Activated CD4-positive, alpha-beta memory T cell treated with anti-CD3 and anti-CD28 coated beads, Interleukin-2, amount 10 ng/mL, durations not matched to agents 7 days and 5 days (primary cell): ENCODE results near the gene TBC1D22B. TPM values are rescaled to one million over a fixed set of nuclear protein-coding genes. Genes with fewer than 3 reads are reported as not detected.

Source experiments
- CTCF ChIA-PET: fragments of 350-600 bp; sonication (Branson Sonifier 250); formaldehyde crosslinking; loops from one replicate; lab custom pipeline; 2021; ENCODE audit warnings: antibody characterized with exemption, inconsistent platforms; lab: Charles Lee
- POLR2A ChIA-PET: fragments of 350-600 bp; sonication (Branson Sonifier 250); formaldehyde crosslinking; loops from one replicate; lab custom pipeline; 2021; ENCODE audit warnings: antibody characterized with exemption; lab: Charles Lee
- DNase-seq: peaks from one replicate; pipeline ENCODE4 v3.0.0-alpha.2; 2020
- H3K27ac Mint-ChIP-seq: one replicate; pipeline ENCODE4 v1.8.0; 2021; ENCODE audit warnings: mild to moderate bottlenecking, mixed read lengths
- H3K27me3 Mint-ChIP-seq: one replicate; pipeline ENCODE4 v1.8.0; 2021; ENCODE audit warnings: mixed read lengths
- H3K36me3 Mint-ChIP-seq: one replicate; pipeline ENCODE4 v1.8.0; 2021; ENCODE audit warnings: low read depth, mixed read lengths
- H3K4me1 Mint-ChIP-seq: one replicate; pipeline ENCODE4 v1.8.0; 2021; ENCODE audit warnings: mixed read lengths
- H3K4me3 Mint-ChIP-seq: one replicate; pipeline ENCODE4 v1.8.0; 2021; ENCODE audit warnings: mild to moderate bottlenecking, mixed read lengths
- H3K9me3 Mint-ChIP-seq: one replicate; pipeline ENCODE4 v1.8.0; 2021; ENCODE audit warnings: mixed read lengths
- total RNA-seq, 2 experiments: library from RNA; stranded (reverse); gene quantifications; one replicate each; pipeline ENCODE4 v1.2.3, GENCODE V29; 2021

Gene TBC1D22B
- total RNA-seq, 2 experiments from 2014 or later, result 16.5 TPM

DNA sequence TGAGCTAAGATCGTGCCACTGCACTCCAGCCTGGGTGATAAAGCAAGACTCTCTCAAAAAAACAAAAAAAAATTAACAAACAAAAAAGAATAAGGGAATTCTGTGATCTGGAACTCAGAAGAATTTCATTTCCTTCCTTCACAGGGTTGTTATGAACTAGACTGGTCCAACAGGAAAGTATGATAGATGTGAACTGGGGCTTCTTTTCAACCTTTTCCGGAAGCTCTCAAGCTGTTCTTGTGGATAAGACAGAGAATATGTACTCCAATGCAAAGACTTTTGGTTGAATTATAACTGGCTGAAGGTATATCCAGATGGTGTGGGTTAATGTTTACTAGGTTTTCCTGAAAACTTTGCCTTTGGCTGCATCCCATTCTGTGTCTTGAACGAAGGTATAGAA lies 101.5 kb downstream of the TBC1D22B start:
- H3K27me3 Mint-ChIP-seq, result no peaks in the 10 kb centered on the region
- peaks cover 16% of the 10 kb centered on the region for H3K4me1 Mint-ChIP-seq
- peaks cover 28% of the 10 kb centered on the region for H3K36me3 Mint-ChIP-seq
- no peak overlapping the region for H3K4me3 Mint-ChIP-seq
- DNase-seq, result no peak
- H3K9me3 Mint-ChIP-seq, result no peaks in the 10 kb centered on the region
- POLR2A ChIA-PET, result interaction anchor here (0.6 kb wide), 1 partner anchor 339 kb away, joined by 3 read pairs; the partner anchor contains the start of gene MDGA1
- H3K27ac Mint-ChIP-seq, result no peak overlapping the region
- CTCF ChIA-PET, result no interaction called here

DNA sequence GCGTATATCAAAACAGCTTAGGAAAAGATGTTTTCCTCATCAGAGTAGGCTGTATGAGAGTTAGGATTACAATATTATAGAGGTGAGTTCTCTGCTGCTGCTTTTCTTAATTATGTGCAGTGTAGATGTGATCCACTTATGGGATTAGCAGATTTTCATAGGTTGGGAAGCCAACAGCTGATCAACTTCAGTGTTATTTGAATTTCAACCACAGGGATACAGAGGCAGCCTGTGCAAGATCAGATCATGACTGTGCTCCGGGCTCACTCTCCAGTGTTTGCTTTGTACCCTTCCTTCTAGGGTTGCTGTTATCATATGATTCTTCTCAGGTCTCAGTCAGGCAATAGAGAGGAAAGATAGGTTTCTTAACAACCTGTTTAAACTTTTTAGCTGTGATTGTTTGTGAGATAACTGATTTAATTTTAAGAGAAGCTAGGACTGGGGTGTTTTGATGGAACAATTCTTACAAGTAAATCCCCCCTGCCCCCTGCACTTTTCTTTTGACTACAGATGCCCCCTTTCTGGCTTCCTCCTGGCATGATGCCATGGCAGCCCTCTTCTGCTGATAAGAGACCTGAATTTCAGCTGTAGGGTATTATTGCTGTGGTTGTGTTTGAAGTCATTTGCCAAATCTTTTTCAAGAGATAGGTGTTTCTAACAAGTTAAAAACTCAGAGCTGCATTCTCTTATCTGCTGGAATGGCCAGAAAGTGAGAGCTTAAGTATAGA lies 104.7 kb downstream of the TBC1D22B start:
- Mint-ChIP-seq H3K9me3 (no peaks in the 10 kb centered on the region), H3K27me3 (no peaks in the 10 kb centered on the region), H3K4me1 (no peaks in the 10 kb centered on the region), H3K36me3 (peaks cover 24% of the 10 kb centered on the region), H3K4me3 (no peak overlapping the region), H3K27ac (no peak overlapping the region)
- DNase-seq, result no peak
- ChIA-PET CTCF (interaction anchor here (1.1 to 1.4 kb wide), 2 partner anchors 37 to 48 kb away, joined by 3 to 4 read pairs; no protein-coding TSS in a partner anchor), POLR2A (interaction anchor here (1.4 kb wide), 1 partner anchor 8 kb away, joined by 4 read pairs; the partner anchor contains the start of gene RNF8)

DNA sequence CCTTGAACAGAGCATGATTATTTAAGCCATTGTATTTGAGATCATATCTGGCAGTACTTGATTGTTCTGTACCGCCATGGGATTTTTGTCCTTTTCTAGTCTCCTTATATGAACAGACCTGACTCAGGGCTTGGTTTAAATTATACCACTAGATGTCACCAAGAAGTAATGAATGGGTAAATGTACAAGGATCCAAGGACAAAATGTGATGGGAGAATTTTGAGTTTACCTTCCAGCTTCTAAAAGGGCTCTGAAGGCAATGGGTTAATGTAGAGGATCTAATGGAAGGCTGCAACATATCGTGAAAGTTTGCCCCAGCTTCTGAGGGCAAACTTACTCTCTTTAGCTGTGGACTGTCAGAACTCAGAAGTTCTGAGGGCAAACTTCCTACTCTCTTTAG lies 108.2 kb downstream of the TBC1D22B start:
- POLR2A ChIA-PET, result interaction anchor here (1.4 kb wide), 1 partner anchor 11 kb away, joined by 5 read pairs; the partner anchor contains the start of gene RNF8

DNA sequence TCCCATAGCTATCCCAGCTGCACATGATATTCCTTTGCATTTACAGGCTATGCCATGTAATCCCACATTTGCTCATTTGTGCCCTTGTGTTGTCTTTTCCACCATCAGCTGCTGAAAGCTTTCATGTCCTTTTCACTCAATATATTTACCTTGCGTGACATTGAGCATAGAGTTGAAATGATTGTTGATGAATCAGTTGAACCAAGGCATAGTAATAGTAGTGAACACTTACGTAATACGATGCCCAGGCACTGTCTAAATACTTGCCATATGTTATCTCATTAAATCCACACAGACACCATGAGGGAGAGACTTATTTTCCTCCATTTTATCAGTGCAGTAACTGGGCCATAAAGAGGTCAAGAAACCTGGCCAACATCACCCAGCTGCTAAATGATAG lies 109.3 kb downstream of the TBC1D22B start:
- H3K27ac Mint-ChIP-seq, result no peak overlapping the region
- H3K4me3 Mint-ChIP-seq, result no peak overlapping the region
- no peak for DNase-seq
- H3K9me3 Mint-ChIP-seq, result no peaks in the 10 kb centered on the region
- no peaks in the 10 kb centered on the region for H3K27me3 Mint-ChIP-seq
- ChIA-PET CTCF (interaction anchor here (1.6 to 1.9 kb wide), 3 partner anchors 10 to 349 kb away, joined by 3 to 5 read pairs (median 4); no protein-coding TSS in a partner anchor), POLR2A (interaction anchor here (1.0 kb wide), 1 partner anchor 17 kb away, joined by 3 read pairs; no protein-coding TSS in a partner anchor)
- H3K4me1 Mint-ChIP-seq, result peaks cover 9% of the 10 kb centered on the region
- H3K36me3 Mint-ChIP-seq, result peaks cover 37% of the 10 kb centered on the region

More for the DNA sequence above, 108.2 kb downstream of the TBC1D22B start:
- CTCF ChIA-PET, result interaction anchor here (0.9 to 1.9 kb wide), 5 partner anchors 9 to 348 kb away, joined by 3 to 5 read pairs (median 4); no protein-coding TSS in a partner anchor
- H3K36me3 Mint-ChIP-seq, result peaks cover 44% of the 10 kb centered on the region
- H3K27me3 Mint-ChIP-seq, result no peaks in the 10 kb centered on the region
- H3K9me3 Mint-ChIP-seq, result no peaks in the 10 kb centered on the region
- no peak for DNase-seq
- H3K27ac Mint-ChIP-seq, result no peak overlapping the region
- peaks cover 9% of the 10 kb centered on the region for H3K4me1 Mint-ChIP-seq
- no peak overlapping the region for H3K4me3 Mint-ChIP-seq

DNA sequence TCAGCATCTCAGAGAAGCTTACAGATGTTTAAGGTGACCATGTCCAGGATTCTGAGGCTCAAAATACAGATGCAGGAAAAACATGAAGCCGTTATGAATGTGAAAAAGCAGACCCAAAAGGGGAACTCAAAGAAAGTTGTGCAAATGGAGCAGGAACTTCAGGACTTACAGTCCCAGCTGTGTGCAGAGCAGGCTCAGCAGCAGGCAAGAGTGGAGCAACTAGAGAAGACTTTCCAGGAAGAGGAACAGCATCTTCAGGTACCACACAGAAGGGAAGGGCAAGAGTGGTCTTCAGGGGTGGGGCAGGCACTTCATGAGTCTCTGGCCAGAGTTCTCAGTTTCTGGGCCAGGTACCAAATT lies 111.4 kb downstream of the TBC1D22B start:
- Mint-ChIP-seq H3K4me3 (no peak overlapping the region), H3K36me3 (peaks cover 29% of the 10 kb centered on the region), H3K27me3 (no peaks in the 10 kb centered on the region), H3K9me3 (no peaks in the 10 kb centered on the region), H3K4me1 (peaks cover 9% of the 10 kb centered on the region), H3K27ac (no peak overlapping the region)
- DNase-seq, result no peak
- POLR2A ChIA-PET, result no interaction called here
- CTCF ChIA-PET, result interaction anchor here (1.9 kb wide), 1 partner anchor 43 kb away, joined by 5 read pairs; no protein-coding TSS in a partner anchor

DNA sequence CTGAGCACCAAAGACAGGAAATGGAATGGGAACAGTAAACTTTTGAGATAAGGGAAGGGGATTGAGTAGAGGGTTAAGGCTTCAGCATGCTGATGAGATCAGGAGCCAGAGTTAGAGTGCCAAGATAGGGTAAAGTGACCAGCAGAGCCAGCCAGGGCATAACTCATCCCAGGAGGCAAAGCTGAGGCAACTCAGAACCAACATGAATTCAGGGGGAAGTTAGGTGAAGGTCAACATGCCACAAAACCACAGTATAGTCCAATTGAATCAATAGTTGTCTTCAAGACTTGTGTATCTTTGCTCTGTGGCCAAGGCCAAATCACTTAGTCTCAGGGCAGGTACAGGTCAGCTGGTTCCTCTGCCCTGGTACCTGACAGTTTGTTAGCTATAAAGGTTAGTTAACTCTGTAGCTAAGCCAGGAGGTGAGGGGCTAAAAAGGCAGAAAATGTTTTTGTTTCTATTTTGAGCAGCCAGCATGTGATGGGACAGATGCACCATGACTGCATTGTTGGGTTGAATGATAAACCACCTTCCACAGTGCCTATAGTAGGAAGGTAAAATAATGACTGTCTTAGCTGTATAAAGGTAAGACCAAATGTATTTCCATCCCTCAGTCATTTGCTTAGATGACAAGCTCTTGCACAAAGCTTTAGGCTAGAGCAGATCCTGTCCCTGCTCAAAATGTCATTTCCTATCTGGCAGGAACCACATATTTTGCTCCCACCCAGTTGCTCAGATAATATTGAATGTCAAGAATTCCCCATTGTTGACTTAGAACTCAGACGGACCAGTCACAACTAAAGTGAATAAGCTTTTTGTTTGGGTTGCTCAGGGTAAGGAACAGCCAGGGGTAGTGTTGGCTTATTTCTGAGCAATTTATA lies 112.0 kb downstream of the TBC1D22B start:
- no peak for DNase-seq
- ChIA-PET POLR2A (interaction anchor here (0.6 kb wide), 1 partner anchor 146 kb away, joined by 4 read pairs; no protein-coding TSS in a partner anchor), CTCF (interaction anchor here (1.2 to 1.9 kb wide), 2 partner anchors 9 to 44 kb away, joined by 5 to 7 read pairs; no protein-coding TSS in a partner anchor)
- Mint-ChIP-seq H3K4me3 (no peak overlapping the region), H3K36me3 (peaks cover 28% of the 10 kb centered on the region), H3K27ac (no peak overlapping the region), H3K9me3 (no peaks in the 10 kb centered on the region), H3K4me1 (peaks cover 9% of the 10 kb centered on the region), H3K27me3 (no peaks in the 10 kb centered on the region)

DNA sequence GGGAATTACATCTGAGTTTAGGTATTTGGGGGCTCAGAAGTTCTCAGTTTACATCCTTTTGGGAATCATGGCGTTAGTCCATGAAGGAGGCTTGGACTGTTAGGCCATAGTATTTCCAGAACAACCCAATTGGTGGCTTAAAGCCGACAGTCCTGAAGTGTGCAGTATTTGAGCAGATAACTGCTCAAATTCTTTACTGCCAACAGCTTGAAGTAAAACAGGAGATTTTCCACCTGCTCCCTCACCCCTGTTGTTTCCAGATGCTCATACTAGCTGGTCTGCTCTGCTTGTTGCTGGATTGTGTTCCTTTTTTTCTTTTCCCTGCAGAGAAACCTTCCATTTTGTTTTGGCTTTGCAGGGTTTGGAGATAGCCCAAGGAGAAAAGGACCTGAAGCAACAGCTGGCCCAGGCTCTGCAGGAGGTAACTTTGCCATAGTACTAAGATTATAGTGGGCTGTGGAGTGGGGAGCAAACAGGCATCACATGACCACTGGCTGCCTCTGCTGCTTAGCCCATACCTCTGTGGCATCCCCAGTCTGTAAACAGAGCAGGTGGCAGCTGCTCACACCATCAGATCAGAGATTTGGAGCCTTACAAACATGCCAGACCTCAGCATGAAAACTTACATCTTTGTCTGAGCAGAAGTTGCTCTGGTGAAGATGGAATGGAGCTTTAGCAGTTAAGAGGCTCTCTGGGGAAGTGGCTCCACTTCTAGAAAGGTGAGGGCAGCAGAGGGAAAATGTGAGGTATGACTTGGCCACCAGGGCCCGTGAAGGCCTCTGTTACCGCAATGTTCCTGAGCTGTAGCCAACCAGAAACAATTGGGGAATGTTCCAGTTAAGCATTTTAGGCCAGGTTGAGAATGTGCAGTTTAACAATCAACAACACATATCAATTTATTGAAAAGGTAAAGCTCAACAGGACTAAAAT lies 113.8 kb downstream of the TBC1D22B start:
- Mint-ChIP-seq H3K27me3 (no peaks in the 10 kb centered on the region), H3K4me1 (peaks cover 9% of the 10 kb centered on the region), H3K27ac (no peak overlapping the region), H3K36me3 (peaks cover 42% of the 10 kb centered on the region), H3K4me3 (no peak overlapping the region), H3K9me3 (no peaks in the 10 kb centered on the region)
- ChIA-PET CTCF (interaction anchor here (0.9 to 2.3 kb wide), 2 partner anchors 10 to 333 kb away, joined by 3 to 10 read pairs; no protein-coding TSS in a partner anchor), POLR2A (no interaction called here)
- no peak for DNase-seq

DNA sequence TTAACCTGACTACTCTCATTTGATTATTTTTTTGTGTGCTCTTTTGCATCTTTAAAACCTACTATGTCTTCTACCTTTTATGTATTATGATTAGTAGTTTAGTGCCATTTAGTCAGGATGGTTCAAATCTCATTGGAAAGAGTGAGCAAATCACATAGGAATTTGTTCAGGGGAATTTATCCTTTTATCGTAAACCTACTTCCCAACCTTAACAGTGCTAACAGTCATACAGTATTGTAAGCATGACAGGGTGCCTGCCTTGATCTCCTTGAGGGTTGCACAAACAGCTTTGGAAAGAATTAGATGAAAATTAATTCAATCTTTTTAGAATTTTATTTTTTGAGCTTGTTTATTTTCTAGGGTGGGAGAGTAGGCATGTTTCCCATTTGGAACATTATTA lies 114.5 kb downstream of the TBC1D22B start:
- Mint-ChIP-seq H3K27me3 (no peaks in the 10 kb centered on the region), H3K4me3 (no peak overlapping the region), H3K4me1 (peaks cover 9% of the 10 kb centered on the region), H3K9me3 (no peaks in the 10 kb centered on the region), H3K27ac (no peak overlapping the region), H3K36me3 (peaks cover 42% of the 10 kb centered on the region)
- CTCF ChIA-PET, result interaction anchor here (0.9 to 2.3 kb wide), 2 partner anchors 9 to 332 kb away, joined by 3 to 10 read pairs; no protein-coding TSS in a partner anchor
- POLR2A ChIA-PET, result no interaction called here
- DNase-seq, result no peak

DNA sequence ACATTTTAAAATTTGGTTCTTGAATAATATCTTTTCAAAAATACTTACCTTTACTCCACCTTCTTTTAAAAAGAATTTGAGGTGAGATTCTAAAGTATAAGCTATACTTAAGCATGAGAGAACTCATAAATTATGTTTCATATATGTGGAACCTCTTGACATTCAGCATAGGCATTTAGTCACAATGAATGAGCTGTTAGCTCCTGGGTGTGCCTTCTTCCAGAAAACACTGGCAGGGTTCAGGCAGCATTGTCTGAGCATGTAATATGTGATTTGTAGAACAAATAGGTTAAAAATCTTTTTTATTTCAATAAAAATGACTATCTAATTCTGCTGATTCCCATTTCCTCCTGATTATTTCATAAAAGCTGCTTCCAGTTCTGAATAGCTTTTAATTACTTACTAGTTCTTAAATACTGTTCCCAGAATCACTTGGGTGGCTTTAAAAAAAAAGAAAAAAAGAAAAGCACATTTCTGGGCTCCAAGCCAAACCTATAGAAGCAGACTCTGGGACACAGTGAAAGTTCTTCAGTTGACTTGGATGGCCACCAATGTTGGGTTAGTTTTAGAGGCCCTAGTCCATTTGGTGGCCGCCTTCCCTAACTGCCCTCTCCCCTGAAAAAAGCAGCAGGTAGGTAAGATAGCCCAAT lies 116.4 kb downstream of the TBC1D22B start:
- no peak overlapping the region for H3K27ac Mint-ChIP-seq
- peaks cover 47% of the 10 kb centered on the region for H3K36me3 Mint-ChIP-seq
- H3K4me3 Mint-ChIP-seq, result no peak overlapping the region
- DNase-seq, result no peak
- no peaks in the 10 kb centered on the region for H3K27me3 Mint-ChIP-seq
- H3K9me3 Mint-ChIP-seq, result no peaks in the 10 kb centered on the region
- peaks cover 4% of the 10 kb centered on the region for H3K4me1 Mint-ChIP-seq
- POLR2A ChIA-PET, result interaction anchor here (0.7 kb wide), 1 partner anchor 9 kb away, joined by 3 read pairs; no protein-coding TSS in a partner anchor
- CTCF ChIA-PET, result interaction anchor here (1.2 kb wide), 2 partner anchors 8 to 10 kb away, joined by 3 to 4 read pairs; no protein-coding TSS in a partner anchor

DNA sequence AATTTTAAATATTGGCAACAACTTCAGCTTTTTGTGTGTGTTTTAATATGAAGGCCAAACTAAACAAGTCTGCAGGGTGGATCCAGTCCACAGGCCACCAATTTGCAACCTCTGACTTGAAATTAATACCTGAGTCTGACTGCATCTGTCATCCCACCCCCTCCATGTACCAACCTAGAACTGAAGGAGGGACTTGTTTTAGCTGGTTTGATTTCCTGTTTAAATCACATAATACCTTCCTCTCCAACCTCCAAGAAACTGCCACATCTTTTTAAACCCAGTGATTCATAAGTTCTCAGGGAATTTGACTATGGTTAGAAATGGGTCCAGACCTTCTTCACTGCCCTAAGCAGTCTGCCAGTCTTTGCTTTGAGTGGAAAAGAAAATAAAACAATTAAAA lies 117.8 kb downstream of the TBC1D22B start:
- no peaks in the 10 kb centered on the region for H3K9me3 Mint-ChIP-seq
- no peak overlapping the region for H3K4me3 Mint-ChIP-seq
- no peak for DNase-seq
- H3K27me3 Mint-ChIP-seq, result no peaks in the 10 kb centered on the region
- no peak overlapping the region for H3K27ac Mint-ChIP-seq
- POLR2A ChIA-PET, result no interaction called here
- no peaks in the 10 kb centered on the region for H3K4me1 Mint-ChIP-seq
- CTCF ChIA-PET, result no interaction called here
- H3K36me3 Mint-ChIP-seq, result peaks cover 39% of the 10 kb centered on the region

DNA sequence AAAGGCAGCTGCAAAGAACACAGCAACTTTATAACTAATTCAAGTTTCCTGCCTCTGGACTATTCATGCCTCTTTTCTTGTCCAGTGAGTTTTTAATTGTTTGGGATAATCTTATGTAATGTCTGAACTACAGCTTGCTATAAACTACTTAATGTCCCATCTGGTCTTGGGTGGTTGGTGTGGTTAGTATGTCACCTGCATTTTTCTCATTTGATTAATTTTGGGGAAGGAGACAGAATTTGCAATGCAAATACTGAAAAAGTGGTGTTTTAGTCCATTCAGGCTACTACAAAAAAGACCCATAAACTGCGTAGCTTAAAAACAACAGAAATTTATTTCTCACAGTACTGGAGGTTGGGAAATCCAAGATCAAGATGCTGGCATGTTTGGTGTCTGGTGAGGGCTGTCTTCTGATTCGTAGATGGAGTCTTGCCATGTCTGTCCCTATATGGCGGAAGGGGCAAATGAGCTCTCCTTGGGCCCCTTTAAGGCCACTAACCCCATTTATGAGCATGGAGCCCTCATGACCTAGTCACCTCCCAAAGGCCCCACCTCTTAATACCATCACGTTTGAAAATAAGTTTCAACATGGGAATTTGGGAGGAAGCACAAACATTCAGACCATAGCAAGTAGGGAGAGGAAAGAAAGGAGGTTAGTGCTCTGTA lies 118.6 kb downstream of the TBC1D22B start:
- H3K36me3 Mint-ChIP-seq, result peaks cover 37% of the 10 kb centered on the region

More for the DNA sequence above, 118.6 kb downstream of the TBC1D22B start:
- H3K4me3 Mint-ChIP-seq, result no peak overlapping the region
- no peaks in the 10 kb centered on the region for H3K27me3 Mint-ChIP-seq
- POLR2A ChIA-PET, result no interaction called here
- DNase-seq, result no peak
- CTCF ChIA-PET, result interaction anchor here (0.7 kb wide), 1 partner anchor 51 kb away, joined by 4 read pairs; no protein-coding TSS in a partner anchor
- H3K27ac Mint-ChIP-seq, result no peak overlapping the region
- H3K4me1 Mint-ChIP-seq, result no peaks in the 10 kb centered on the region
- H3K9me3 Mint-ChIP-seq, result no peaks in the 10 kb centered on the region
